ENCODE results near the gene RMND1. TPM values are rescaled to one million over a fixed set of nuclear protein-coding genes. Genes with fewer than 3 reads are reported as not detected.

The RMND1 gene
- total RNA-seq: 25.6 and 40.3 TPM in 2 replicates

GRCh38 chr6:151451950-151452749 is at the start of gene RMND1:
TSS of gene RMND1 (minus strand) at chr6:151452126. CDS start at chr6:151445811, 6,315 bp downstream.

GRCh38 chr6:151493804-151494234 is 41.9 kb upstream of the RMND1 start, which contains the start of gene CCDC170:
TSS of gene CCDC170 (plus strand) at chr6:151494017. CDS start at chr6:151494129, 112 bp downstream.

GRCh38 chr6:151391471-151392413 is 60.2 kb downstream of the RMND1 start, which contains the start of gene ZBTB2:
TSS of gene ZBTB2 (minus strand) at chr6:151391559. CDS start at chr6:151373637, 17,922 bp downstream.

Other genes starting within 250 kb of the RMND1 start
- gene AKAP12, start 212.2 kb downstream of the RMND1 start, total RNA-seq: 331 and 532 TPM in 2 replicates
- 5.9 and 6.0 TPM in 2 replicates for gene ZBTB2, start 60.6 kb downstream of the RMND1 start, total RNA-seq
- gene CCDC170, start 41.9 kb upstream of the RMND1 start, total RNA-seq: 0.17 TPM in 1 of 2 replicates, not detected in the other

Data from dermis lymphatic vessel endothelial cell (primary cell).